ENCODE data around the gene NTN1.
"Not testable (repeated sequence)": the region's sequence is repeated elsewhere in the genome, so short reads cannot be mapped to it uniquely, and the experiment has no call there.

NTN1 gene

DNA sequence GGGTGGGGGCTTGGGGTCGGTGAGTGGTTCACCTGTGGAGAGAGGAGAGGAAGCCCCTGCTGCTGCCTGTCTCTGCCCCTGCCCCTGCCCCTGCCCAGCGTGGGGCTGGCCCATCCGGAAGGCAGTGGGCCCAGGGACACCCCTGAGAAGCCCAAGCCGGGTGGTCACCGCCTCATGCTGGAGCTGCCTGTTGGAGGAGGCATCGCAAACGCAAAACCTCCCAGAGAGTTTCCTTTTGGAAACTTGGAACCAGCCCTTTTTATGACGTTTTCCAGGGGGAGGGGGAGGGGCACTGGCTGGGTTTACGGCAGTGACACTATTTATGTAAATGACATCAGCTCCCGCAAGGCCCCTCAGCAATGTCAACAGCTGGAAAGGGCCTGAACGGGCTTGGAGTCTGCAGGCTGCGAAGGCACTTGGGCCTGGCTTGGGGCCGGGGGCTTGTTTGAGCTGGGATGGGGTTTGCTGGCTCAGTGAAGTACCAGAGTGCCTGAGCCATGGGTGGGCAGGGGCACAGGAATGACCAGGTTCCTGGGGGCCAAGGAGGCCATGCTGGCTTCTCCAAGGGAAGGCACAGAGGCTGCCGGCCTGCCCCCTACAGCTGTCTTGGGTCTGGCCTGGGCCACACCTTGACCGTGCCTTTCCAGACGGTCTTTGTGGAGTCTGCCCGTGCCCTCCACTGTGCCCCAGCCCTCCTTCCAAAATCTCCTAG lies 219.5 kb downstream of the NTN1 start:
- DNase-seq (ENCODE audit: insufficient read length, low spot score) (no peak), FAIRE-seq (no peak)

DNA sequence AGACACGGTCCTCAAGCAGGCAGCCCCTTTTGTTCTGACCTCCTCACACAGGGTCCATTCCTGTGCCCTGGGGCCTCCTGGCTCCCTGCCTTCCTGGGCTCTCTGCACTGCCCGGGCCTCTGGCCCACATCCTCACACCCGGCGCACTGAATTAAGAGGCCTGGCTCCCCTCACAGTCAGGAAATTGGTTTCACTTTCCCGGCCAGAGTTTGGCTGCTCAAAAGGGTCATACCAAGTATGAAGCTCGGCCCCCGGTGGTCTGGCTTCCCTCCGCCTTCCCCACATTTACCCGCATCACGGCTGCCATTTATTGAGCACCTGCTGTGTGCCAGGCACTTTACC lies 220.0 kb downstream of the NTN1 start:
- DNase-seq (ENCODE audit: insufficient read length, low spot score) (no peak), FAIRE-seq (no peak)

DNA sequence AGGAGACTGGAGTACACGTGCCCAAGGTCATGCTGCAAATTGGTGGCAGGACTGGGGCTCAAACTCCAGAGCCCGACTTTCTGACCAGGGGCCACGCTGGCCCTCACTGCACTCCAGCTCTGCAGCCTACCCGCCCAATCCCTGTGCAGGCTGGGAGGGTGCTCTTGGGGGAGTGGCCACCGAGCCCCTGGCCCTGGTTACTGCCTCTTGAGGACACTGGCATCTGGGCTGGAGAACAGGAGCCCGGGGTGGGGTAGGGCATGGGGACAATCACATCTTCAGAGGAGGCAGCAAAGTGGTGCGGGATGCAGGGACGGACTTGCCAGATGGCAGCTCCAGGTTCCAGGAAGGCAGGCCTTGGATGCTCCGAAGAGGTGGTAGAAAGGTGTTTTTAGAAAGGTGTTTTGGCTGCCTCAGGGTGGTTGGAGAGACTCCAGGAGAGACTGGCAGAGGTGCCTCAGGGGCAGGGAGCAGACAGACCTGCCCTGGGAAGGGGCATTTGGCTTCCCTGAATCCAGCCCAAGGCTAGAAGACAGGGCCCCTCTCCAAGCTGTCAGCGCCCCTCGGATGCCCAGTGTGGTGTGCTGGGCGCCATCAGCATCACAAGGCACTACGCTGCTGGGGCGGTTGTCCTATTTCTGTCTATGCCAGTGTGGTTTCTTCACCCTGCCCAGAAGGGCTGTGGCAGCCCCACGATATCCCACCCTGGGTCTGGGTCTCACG lies 220.6 kb downstream of the NTN1 start:
- no peak for FAIRE-seq
- no peak for DNase-seq (ENCODE audit: insufficient read length, low spot score)

DNA sequence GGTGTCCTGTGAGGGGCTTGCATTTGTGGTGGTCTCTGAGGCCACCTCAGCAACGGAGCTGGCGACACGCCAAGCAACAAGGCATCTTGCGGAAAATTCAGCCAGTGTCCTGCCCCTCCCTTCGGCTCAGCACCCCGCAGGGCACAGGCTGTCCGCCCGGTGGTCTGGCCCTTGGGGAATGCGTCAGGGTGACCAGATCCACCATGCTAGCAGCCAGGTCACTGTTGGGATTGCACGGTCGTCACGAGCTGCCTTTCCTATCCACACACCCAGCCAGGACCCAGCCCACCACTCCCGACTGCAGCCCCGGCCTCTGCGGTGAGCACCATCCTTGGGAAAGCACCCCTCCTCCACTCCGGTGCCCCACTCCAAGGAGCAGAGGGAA lies 221.2 kb downstream of the NTN1 start:
- FAIRE-seq (no peak), DNase-seq (ENCODE audit: insufficient read length, low spot score) (no peak)

DNA sequence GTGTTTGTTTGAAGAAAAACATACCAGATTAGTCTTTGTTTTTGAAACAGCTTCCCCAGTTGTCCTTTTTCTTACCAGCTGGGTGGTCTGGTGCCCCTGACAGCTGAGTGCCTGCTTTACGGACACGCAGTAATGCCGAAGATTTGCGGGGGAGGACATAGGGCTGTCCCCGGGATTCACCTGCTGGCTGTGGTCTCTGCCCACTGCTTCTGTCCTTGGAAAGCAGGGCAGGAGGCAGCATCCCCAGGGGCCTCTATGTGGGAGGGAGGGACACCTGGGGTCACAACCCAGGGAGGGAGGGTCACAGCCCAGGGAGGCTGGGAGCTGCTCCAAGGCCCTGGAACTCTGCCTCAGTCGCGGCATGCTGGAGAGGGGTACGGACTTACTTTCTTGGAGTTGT lies 221.7 kb downstream of the NTN1 start:
- FAIRE-seq (no peak), DNase-seq (ENCODE audit: insufficient read length, low spot score) (no peak)

DNA sequence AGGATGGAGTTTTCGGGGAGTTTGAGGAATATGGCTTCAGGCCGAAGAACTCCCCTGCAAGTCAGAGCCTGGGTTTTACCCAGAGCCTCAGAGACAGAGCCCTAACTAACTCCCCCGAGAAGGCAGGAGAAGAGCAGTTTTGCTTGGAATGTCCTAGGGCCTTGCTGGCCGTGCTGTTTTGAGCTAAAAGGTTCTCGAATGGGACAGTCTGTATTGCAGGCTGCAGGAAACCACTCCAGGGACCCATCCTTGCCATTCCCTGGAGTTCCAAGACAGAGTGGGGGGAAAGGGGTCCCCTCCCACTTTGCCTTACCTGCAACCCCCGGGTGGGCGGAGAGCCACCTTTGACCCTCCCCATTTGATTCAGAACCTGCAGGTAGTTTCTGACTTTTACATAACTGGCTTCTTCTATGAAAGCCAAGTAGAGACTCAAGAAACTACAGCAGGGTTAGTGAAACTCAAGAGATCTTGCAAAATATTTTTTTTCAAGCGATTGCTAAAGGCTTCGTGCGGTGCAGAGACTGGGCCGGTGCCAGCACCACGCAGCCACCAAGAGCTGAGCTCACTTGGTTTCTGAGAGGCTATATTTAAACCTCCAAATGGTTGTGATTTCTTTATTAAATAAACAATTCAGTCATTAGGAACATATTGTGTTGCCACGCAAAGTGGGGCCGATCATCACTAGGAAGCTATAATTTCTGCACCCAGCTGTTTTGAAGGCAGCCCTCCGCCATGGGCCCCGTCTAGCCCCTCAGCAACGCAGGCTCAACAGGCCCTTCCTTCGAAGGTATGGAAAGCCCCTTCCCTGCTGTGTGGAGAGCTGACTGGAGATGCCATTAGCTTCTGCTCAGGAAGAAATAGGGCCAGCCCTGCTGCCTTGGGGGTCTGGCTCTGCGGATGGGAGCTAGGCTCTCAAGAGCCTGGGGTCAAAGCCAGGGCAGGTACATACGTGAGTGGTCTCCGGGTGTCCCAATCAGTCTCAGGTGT lies 223.0 kb downstream of the NTN1 start:
- DNase-seq (ENCODE audit: insufficient read length, low spot score), result no peak
- no peak for FAIRE-seq

DNA sequence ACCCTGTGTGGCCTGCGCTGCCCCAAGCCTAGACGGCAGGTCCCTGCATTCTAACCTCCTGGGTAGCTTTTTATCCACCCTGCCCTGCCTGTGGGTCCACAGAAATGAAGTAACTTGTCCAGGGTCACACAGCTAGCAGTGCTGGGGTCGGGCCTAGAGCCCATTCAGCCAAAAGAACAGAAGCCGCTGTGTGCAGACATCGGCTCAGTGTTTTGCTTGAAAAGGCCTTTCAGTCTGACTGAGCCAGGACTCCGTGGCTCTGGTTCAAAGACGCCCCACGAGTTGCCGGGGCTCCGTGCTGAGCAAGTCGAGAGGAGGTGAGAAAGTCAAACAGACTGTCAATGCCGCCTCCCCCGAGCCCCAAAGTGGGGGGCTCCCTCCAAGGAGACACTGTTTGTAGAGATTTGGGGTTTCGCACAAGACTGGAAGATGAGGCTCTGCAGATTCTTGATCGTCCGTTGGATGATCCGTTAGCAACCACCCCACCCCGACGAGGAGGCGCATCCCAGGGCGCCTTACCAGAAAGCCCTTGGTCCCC lies 226.2 kb downstream of the NTN1 start:
- no peak for FAIRE-seq

DNA sequence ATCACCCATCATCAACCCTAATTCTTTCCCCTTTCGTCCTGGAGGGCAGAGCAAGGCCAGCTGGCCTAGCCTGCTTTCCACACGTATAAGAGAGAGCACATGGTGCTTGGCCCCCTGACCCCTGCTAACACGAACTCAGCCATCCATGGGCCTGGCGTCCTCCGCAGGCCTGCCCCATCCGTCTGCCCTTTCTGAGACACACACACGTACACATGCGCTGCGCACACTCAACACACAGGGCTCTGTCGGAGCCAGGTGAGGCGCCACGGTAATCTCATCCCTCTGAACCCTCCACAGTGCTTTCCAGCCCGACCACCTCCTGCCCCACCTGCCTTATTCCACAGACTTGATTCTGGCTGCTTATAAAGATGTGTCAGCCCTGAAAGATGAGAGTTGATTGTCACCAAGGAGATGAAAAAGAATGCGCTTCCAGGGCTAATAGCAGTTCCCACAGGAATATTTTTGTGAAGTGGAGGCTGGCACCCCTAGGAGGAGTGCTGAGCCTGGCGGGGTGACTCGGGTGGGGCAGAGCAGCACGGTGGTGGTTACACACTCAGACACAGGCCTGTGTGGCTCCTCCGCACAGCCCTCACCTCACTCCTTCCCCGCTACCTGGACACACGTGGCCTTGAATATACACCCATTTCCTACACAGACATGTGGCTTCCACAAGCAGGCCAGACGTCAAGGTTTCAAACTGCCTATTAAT lies 228.1 kb downstream of the NTN1 start:
- no peak for FAIRE-seq
- no peak for DNase-seq (ENCODE audit: insufficient read length, low spot score)

More for the DNA sequence above, 226.2 kb downstream of the NTN1 start:
- no peak for DNase-seq (ENCODE audit: insufficient read length, low spot score)

DNA sequence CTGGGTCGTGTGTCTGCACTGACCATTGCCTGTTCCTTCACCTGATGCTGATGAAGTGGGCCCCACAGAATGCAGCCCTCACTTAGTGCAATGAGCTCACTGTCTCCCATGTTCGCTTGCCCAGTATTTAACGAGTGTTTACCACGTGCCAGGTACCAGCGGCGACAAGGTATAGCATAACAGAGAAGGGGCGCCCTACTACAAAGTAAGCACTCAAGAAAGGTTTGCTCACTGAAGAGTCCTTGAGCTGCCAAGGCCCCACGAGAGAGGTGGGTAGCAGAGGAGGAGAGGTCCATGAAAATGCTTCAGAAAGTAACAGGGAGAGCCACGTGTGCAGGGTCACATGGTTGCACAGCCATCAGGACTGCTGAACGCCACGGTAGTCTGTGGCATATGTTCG lies 230.0 kb downstream of the NTN1 start:
- DNase-seq (ENCODE audit: insufficient read length, low spot score) (no peak), FAIRE-seq (no peak)

DNA sequence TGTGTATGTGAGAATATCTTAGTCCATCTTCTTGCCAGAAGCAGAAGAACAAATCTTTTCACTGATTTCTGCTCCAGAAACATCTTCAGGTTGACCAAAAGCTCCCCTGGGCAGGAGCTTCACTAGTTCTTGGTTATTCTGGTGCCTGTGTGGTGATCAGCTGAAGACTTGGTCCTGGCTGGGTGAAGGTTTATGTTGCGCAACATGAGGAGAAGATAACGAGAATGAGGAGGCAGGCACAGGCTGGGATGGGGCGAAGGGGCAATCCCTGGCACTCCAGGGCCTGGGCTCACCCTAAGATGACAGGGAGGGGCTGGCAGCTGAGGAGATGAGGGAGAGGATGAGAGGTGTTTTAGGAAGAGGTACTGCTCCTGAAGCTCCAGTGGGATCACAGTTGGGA lies 232.0 kb downstream of the NTN1 start:
- no peak for FAIRE-seq
- no peak for DNase-seq (ENCODE audit: insufficient read length, low spot score)

DNA sequence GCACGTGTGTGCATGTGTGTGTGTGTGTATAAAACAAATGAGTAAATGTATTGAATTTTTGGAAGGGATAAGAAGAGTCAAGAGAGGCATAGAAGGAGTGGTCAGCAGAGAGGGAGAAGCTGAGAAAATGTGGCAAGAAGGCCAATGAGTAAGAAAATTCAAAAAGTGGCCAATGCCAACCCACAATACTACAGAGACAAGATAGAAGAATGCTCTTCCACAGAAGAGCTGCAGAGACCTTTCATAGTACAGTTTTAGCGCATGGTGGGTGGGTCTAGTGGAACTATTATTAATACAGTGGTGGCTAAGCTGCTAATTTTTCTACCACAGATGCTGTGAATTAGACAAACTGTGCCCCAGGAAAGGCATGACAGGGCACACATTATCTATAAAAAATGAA lies 233.5 kb downstream of the NTN1 start:
- no peak for DNase-seq (ENCODE audit: insufficient read length, low spot score)
- no peak for FAIRE-seq

DNA sequence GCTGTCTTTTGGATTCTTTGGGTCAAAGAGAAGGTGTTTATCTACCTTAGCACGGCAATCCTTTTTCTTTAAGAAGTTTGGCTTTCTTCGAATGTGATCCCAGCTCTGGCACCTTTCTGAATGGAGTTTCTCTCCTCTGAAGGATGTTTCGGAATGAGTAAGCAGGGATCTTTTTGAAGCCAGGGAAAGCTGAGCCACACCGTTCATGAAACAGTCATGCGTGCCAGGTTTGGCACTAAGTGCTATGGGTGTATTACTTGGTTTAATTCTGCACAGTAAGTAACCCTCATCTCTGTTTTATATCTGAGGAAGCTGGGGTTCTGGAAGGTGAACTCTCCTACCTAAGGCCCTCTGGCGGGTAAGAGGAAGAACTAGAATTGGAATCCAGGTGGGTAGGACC lies 234.5 kb downstream of the NTN1 start:
- FAIRE-seq (no peak), DNase-seq (ENCODE audit: insufficient read length, low spot score) (no peak)

DNA sequence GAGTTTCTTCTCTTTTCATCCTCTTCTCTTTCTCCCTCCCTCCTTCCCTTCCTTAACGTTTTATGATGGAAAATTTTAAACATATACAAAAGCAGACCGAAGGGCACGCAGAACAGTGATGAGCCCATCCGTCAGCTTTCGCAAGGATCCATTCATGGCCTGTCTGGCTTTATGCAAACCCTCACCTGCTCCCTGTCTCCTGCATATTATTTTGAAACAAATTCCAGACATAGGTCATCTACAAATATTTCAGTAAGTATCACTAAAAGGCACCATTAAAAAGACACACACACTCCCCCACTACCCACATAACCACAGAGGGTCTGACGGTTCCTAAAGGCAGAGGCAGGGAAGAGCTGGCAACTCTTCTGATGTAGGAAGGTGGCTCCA lies 235.0 kb downstream of the NTN1 start:
- FAIRE-seq (no peak), DNase-seq (ENCODE audit: insufficient read length, low spot score) (no peak)

DNA sequence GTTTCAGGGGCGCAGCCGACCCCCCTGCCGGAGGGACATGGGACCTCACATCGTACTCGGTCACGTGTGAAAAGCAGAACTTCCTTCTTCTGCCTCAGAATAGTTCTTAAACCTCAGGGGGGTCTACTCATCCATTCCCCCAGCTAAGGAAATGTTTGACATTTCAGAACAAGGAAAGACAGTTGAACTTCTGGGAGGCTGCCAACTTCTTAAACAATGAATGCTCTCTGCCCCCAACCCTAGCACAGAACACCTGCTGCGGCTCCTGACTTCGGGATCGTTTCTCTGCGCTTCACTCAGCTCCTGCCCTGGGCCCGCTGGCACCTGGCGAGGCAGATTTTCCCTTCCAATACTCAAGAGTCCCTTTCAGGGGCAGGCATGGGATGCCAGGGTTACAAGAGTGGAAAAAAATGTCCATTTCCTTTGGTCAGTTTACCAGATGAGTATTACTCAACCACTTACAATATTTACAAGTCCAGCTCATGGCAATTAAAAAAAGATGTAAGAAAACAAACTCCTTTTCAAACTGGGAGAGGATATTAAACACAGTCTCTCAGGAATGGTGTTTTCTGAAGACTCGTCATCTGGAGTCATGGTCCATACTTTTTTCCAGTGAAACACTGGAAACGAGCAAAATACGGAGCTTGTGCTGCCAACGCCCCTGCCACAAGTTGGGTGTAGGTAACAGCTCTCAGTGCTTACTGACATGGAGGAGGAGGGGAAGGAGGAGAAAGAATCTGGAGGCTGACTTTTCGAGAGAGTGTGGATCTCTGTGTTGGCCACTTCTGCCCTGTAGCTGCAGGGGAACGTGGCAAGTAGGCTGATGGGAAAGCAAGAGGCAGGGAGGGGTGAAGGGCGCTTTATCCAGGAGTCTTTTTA lies 235.7 kb downstream of the NTN1 start:
- FAIRE-seq (no peak), DNase-seq (ENCODE audit: insufficient read length, low spot score) (no peak)

DNA sequence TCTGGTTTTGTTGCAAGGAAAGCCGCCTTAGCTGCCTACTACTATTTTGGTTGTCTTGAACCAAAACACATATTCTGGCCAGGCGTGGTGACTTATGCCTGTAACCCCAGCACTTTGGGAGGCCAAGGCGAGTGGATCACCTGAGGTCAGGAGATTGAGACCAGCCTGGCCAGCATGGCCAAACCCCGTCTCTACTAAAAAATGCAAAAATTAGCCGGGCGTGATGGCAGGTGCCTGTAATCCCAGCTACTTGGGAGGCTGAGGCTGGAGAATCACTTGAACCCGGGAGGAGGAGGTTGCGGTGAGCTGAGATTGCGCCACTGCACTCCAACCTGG lies 236.3 kb downstream of the NTN1 start:
- not testable (repeated sequence) for DNase-seq (ENCODE audit: insufficient read length, low spot score); FAIRE-seq

DNA sequence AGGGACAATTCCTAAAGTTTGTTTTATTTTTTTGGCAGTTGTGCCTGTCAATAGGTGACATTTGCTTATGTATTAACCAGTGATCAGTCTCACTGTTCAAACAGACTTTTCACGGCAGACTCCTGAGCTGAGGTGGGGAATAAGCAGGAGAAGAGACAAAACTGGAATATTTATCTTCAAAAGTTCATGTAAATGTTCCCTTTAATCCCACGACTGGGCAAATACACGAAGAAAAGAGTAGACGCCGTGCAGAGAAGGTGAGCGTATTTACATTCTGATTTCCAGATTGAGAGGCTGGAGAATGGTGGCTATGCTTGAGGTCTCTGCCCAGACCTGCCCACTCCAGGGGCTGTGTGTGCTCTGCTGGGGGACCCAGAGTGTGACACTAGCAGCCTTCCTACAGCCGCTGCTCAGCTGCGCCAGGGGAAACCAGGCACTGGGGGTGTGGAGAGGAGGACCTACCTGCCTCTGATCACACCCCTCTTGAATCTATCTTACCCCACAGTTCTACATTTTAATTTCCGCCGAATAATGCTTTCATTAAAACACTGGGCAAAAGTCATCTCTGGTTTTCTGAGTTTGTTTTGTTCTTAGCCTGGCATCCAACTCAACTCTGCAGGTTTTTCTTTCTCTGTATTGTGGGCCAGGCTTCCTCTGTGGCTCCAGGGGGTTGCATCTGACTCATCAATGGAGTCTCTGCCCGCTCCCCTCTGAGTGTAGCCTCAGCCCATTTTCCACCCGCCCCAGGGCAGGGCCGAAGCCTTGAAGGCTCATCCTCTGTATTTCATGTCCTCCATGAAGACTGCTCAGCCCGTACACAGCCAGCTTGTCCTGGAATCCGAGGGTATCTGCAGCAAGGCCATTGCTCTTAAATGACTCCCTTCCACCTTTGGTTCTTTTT lies 237.1 kb downstream of the NTN1 start:
- FAIRE-seq, result no peak
- no peak for DNase-seq (ENCODE audit: insufficient read length, low spot score)

DNA sequence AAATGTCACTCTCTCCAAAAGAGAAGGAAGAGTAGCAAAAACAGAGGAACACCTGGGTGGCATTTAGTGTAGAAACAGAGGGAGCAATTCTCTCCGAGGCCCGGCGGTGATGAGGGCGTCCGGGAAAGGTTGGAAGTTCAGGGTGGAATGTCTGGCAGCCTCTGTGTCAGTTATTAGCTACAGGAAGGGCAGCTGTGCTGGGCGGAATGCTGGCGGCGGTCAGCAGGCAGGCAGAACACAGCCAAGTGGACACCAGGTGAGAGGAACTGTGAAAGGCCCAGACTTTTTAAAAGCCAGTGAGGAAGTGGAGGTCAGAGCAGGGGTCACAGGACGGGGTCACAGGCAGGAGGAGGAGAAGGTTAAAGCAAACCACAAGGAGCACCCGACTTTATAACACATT lies 238.1 kb downstream of the NTN1 start:
- no peak for DNase-seq (ENCODE audit: insufficient read length, low spot score)
- no peak for FAIRE-seq

DNA sequence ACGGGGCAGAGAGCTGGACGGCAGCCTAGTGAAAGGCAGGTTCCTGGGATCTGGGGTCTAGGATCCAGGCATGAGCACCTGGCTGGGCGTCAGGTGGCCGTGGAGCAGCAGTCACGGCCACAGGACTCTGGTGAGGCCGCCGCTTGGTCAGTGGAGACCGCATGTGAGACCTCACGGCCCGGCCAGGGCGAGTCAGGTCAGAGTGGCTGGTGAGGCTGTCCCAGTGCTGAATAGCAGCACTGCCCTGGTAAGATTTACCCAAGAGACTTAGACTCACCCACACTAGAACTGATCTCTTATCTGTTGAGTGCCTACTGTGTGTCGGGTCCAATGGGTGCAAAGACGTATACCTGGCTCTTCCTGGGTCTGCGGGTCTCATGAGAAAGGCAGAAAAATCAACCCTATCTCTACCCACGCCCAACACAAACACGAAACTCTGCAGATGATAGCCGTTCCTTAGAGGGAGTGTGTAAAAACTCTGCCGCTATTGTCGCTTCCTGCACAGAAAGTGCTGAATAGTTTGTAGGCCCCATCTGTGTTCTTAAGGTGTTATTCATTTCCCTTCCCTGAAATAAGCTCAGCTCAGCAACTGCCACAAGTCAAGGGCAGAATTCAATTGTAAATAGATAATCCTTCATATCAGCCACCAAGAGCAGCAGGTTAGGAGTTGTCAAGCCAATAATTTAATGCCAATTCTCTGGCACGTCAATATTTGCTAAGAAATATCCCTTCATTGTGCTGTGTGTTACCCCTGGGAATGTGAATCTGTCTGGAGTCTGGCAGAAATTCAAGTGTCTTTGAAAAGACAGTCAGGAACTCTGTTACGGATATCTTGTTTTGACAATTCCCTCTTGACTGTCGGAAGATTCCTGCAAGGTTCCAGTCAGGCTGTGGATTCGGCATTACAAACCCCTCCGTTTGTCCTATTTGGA lies 240.0 kb downstream of the NTN1 start:
- DNase-seq (ENCODE audit: insufficient read length, low spot score) (no peak), FAIRE-seq (no peak)
